ENCODE results near the gene SP6.

DNA sequence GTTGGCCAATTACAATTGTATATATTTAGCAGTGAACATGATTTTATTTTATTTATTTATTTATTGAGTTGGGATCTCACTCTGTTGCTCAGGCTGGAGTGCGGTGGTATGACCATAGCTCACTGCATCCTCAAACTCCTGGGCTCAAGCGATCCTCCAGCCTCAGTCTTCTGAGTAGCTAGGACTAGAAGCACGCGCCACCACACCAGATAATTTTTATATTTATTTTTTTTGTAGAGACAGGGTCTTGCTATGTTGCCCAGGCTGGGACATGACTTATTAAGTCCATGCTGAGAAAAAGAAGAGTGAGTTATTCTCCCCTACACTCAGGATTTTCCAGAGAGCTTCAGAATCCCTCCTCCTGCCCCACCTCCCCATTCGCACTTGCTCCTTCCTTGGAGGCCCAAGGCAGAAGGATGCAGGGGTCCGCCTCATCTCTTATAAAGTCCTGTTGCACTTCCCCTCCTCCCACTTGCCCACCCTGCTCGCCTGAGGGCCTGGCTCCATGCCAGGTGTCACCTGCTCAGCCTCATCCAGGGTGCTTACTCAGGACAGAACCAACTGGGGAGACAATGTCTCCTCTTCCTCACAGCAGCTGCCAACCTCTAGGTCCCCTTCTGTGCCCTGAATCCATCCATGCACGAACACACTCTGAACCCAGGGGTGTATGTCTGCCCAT, 29.0 kb upstream of the SP6 start:
- TF ChIP-seq, protein P1, sequence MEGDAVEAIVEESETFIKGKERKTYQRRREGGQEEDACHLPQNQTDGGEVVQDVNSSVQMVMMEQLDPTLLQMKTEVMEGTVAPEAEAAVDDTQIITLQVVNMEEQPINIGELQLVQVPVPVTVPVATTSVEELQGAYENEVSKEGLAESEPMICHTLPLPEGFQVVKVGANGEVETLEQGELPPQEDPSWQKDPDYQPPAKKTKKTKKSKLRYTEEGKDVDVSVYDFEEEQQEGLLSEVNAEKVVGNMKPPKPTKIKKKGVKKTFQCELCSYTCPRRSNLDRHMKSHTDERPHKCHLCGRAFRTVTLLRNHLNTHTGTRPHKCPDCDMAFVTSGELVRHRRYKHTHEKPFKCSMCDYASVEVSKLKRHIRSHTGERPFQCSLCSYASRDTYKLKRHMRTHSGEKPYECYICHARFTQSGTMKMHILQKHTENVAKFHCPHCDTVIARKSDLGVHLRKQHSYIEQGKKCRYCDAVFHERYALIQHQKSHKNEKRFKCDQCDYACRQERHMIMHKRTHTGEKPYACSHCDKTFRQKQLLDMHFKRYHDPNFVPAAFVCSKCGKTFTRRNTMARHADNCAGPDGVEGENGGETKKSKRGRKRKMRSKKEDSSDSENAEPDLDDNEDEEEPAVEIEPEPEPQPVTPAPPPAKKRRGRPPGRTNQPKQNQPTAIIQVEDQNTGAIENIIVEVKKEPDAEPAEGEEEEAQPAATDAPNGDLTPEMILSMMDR (IDR thresholded peaks at IDR 0.05), result no peak
- no peak for TF ChIP-seq POLR2AphosphoS5 (IDR thresholded peaks at IDR 0.05)
- TF ChIP-seq EP300 (IDR thresholded peaks at IDR 0.05), result no peak

All from esophagus muscularis mucosa (tissue), 4 donors.